PC-9 (cell line): ENCODE measurements around the gene C1QTNF1.

Experiments used
- CTCF ChIP-seq: fragments of 200-600 bp; sonication (generic); conservative IDR thresholded peaks from 2 replicates; pipeline ENCODE4 v1.6.1; 2017; ENCODE audit warnings: mixed run types, antibody characterized with exemption, mild to moderate bottlenecking, moderate library complexity
- EZH2 ChIP-seq: fragments of 200-600 bp; sonication (generic); IDR thresholded peaks from 2 replicates; pipeline ENCODE4 v1.8.0; 2017; ENCODE audit warnings: antibody characterized with exemption, low read depth

- TF ChIP-seq CTCF = no peak
- TF ChIP-seq EZH2 = no peak
Observed at GRCh38 chr17:79035686-79036085, 11.7 kb downstream of the C1QTNF1 start.
